PC-3 (cell line): ENCODE results near the gene DLL3. TPM values are rescaled to one million over a fixed set of nuclear protein-coding genes. Genes with fewer than 3 reads are reported as not detected.

ENCODE experiments used
- ATAC-seq: fragments of 200-7000 bp; cut with Tn5 transposase; 2 replicates; pipeline ENCODE4 v1.9.1; 2020; ENCODE audit warnings: mild to moderate bottlenecking, moderate library complexity
- BruUV-seq: library from RNA; stranded (reverse); fragments of 400-500 nt; replicated peaks from 2 replicates; lab custom pipeline; 2021; lab: Mats Ljungman, UMichigan
- CTCF ChIA-PET: fragments of 300-600 bp; sonication (Branson Sonifier 250); formaldehyde crosslinking; loops from one replicate; lab custom pipeline; 2022; ENCODE audit warnings: antibody characterized with exemption; lab: Charles Lee
- POLR2A ChIA-PET: fragments of 300-600 bp; sonication (Branson Sonifier 250); formaldehyde crosslinking; loops from one replicate; lab custom pipeline; 2022; ENCODE audit warnings: antibody characterized with exemption; ENCODE audit not compliant: unreplicated experiment; lab: Charles Lee
- DNase-seq: peaks from one replicate; pipeline ENCODE4 v3.0.0-alpha.2; 2015
- H2AFZ ChIP-seq: fragments of 300-600 bp; sonication (generic); 2 replicates; pipeline ENCODE4 v1.6.0; 2016; ENCODE audit warnings: antibody characterized with exemption, low read length
- H3F3A ChIP-seq: fragments of 300-600 bp; sonication (generic); one replicate; pipeline ENCODE4 v1.6.0; 2017; ENCODE audit warnings: antibody characterized with exemption, low read length, control low read depth, mild to moderate bottlenecking; ENCODE audit not compliant: unreplicated experiment
- H3K27ac ChIP-seq: fragments of 300-600 bp; sonication (generic); 2 replicates; pipeline ENCODE4 v1.5.1; 2016; ENCODE audit warnings: mild to moderate bottlenecking, low read length
- H3K27me3 ChIP-seq: fragments of 300-600 bp; sonication (generic); 2 replicates; pipeline ENCODE4 v1.6.1; 2016; ENCODE audit warnings: low read length, mixed read lengths
- H3K36me3 ChIP-seq: fragments of 300-600 bp; sonication (generic); 2 replicates; pipeline ENCODE4 v1.6.1; 2016; ENCODE audit warnings: low read depth, mixed run types, low read length, mixed read lengths
- H3K4me1 ChIP-seq: fragments of 300-600 bp; sonication (generic); 2 replicates; pipeline ENCODE4 v1.5.1; 2016; ENCODE audit warnings: low read length; ENCODE audit not compliant: insufficient read depth
- H3K4me2 ChIP-seq: fragments of 300-600 bp; sonication (generic); 2 replicates; pipeline ENCODE4 v1.6.0; 2016; ENCODE audit warnings: low read length
- H3K4me3 ChIP-seq: fragments of 300-600 bp; sonication (generic); 2 replicates; pipeline ENCODE4 v1.5.1; 2016; ENCODE audit warnings: mild to moderate bottlenecking, low read length, mixed read lengths
- H3K79me2 ChIP-seq: fragments of 300-600 bp; sonication (generic); 2 replicates; pipeline ENCODE4 v1.6.1; 2017; ENCODE audit warnings: low read length, mixed read lengths
- H3K9ac ChIP-seq: fragments of 300-600 bp; sonication (generic); 2 replicates; pipeline ENCODE4 v1.6.0; 2016; ENCODE audit warnings: mild to moderate bottlenecking, low read length
- H3K9me2 ChIP-seq: fragments of 300-600 bp; sonication (generic); replicated peaks from 2 replicates; pipeline ENCODE4 v1.6.1; 2016; ENCODE audit warnings: mixed run types, low read length, mixed read lengths
- H3K9me3 ChIP-seq: fragments of 300-600 bp; sonication (generic); 2 replicates; pipeline ENCODE4 v1.6.1; 2016; ENCODE audit warnings: low read length, mixed read lengths
- H4K20me1 ChIP-seq: fragments of 300-600 bp; sonication (generic); 2 replicates; pipeline ENCODE4 v1.6.1; 2016; ENCODE audit warnings: low read length, mixed read lengths
- EZH2 ChIP-seq: fragments of 300-600 bp; sonication (generic); IDR thresholded peaks from one replicate; pipeline ENCODE4 v1.6.1; 2017; ENCODE audit warnings: antibody characterized with exemption, mild to moderate bottlenecking, low read length; ENCODE audit not compliant: unreplicated experiment
- EZH2phosphoT487 ChIP-seq: fragments of 300-600 bp; sonication (generic); IDR thresholded peaks from 2 replicates; pipeline ENCODE4 v1.6.1; 2018; ENCODE audit warnings: mild to moderate bottlenecking, antibody characterized with exemption, low read length, borderline replicate concordance
- intact Hi-C: fragments of 100-400 bp; cut with micrococcal nuclease; formaldehyde crosslinking; loops from 2 replicates; pipeline ENCODE4 v1.9.0; 2023
- total RNA-seq: library from RNA; depleted of rRNA; stranded (reverse); fragments of >200 nt; gene quantifications from 2 replicates; pipeline ENCODE4 v1.2.3, GENCODE V29; 2014
- TF ChIP-seq, protein P1 (sequence below): fragments of 300-600 bp; sonication (generic); conservative IDR thresholded peaks from 2 replicates; pipeline ENCODE4 v1.5.1; 2017; ENCODE audit warnings: antibody characterized with exemption, low read depth, mild to moderate bottlenecking, low read length

DLL3 gene
- total RNA-seq, 1 experiment from 2014 or later: 7.2 TPM

DNA sequence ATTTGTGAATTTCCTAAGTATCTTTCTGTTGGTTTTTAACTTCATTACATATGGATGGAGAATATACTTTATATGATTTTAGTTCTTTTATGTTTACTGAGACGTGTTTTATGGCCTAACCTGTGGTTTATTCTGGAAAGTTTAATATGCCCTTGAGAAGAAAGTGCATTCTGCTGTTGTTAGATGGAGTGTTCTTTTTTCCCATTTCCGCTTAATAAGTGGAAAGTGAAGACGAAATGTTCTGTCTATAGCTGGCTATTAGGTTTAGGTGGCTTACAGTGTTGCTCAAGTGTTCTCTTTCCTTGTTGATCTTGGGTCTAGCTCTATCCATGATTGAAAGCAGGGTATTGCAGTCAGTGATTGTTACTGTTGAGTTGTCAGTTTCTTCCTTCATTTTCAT, 35.3 kb upstream of the DLL3 start:
- POLR2A ChIA-PET: interaction anchor here (0.6 kb wide), 1 partner anchor 17 kb away, joined by 21 read pairs; the partner anchor contains the start of gene TIMM50
- no peaks in the 10 kb centered on the region for H3F3A ChIP-seq
- no peak overlapping the region for H3K27ac ChIP-seq
- H3K27me3 ChIP-seq: no peaks in the 10 kb centered on the region
- no peak overlapping the region for H3K4me3 ChIP-seq
- no peak overlapping the region for H3K4me2 ChIP-seq
- no peak for TF ChIP-seq EZH2
- TF ChIP-seq, protein P1, sequence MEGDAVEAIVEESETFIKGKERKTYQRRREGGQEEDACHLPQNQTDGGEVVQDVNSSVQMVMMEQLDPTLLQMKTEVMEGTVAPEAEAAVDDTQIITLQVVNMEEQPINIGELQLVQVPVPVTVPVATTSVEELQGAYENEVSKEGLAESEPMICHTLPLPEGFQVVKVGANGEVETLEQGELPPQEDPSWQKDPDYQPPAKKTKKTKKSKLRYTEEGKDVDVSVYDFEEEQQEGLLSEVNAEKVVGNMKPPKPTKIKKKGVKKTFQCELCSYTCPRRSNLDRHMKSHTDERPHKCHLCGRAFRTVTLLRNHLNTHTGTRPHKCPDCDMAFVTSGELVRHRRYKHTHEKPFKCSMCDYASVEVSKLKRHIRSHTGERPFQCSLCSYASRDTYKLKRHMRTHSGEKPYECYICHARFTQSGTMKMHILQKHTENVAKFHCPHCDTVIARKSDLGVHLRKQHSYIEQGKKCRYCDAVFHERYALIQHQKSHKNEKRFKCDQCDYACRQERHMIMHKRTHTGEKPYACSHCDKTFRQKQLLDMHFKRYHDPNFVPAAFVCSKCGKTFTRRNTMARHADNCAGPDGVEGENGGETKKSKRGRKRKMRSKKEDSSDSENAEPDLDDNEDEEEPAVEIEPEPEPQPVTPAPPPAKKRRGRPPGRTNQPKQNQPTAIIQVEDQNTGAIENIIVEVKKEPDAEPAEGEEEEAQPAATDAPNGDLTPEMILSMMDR: no peak
- no peak for TF ChIP-seq EZH2phosphoT487
- H4K20me1 ChIP-seq: no peaks in the 10 kb centered on the region
- DNase-seq (no peak), ATAC-seq (no peak)
- peaks cover 31% of the 10 kb centered on the region; the same call in 1 of the 2 replicates for H3K36me3 ChIP-seq
- no peaks in the 10 kb centered on the region for H3K79me2 ChIP-seq
- no TSS peak for BruUV-seq
- intact Hi-C loops: no loop called here
- H3K9me3 ChIP-seq: no peaks in the 10 kb centered on the region
- H2AFZ ChIP-seq: no peak overlapping the region
- no peaks in the 10 kb centered on the region for H3K4me1 ChIP-seq
- H3K9me2 ChIP-seq: no peaks in the 10 kb centered on the region
- CTCF ChIA-PET: no interaction called here
- H3K9ac ChIP-seq: no peak overlapping the region

DNA sequence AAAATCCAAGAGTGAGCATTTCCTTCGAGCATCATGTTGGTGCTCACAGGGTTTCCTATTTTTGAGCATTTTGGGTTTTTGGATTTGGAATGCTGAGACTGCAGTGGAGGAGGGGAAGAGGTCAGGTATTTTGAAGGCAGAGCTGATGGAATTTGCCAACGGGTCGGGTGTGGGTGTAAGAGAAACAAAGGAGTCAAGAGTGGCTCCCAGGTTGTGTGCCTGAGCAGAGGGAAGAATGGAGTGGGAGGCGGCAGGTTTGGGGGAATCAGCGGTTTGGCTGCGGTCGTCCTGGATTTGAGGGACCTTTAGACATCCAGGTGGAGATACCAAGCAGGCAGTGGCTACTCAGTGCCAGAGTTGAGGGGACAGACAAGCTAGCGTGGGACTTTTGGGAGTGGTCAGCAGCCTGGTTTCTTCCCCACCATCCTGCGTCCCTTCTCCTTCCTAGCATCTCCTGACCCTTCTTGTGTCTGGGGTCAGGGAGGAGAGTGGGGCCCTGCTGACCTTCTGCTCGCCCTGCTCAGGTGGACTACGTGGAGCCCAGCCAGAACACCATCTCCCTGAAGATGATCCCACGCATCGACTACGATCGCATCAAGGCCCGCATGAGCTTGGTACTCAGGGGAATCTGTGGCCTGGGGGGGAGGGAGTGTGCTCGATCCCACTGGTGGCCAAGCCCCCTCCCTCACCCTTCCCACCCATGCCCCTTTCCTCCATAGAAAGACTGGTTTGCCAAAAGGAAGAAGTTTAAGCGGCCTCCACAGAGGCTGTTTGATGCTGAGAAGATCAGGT, 32.6 kb upstream of the DLL3 start:
- no peak overlapping the region for H3K4me2 ChIP-seq
- H3K9ac ChIP-seq: no peak overlapping the region
- H3K4me3 ChIP-seq: no peak overlapping the region
- ChIA-PET CTCF (no interaction called here), POLR2A (no interaction called here)
- H2AFZ ChIP-seq: no peak overlapping the region
- H3K9me3 ChIP-seq: no peaks in the 10 kb centered on the region
- no peak for TF ChIP-seq EZH2phosphoT487
- TF ChIP-seq EZH2: no peak
- TF ChIP-seq, protein P1: no peak
- no TSS peak for BruUV-seq
- no peaks in the 10 kb centered on the region for H4K20me1 ChIP-seq
- H3K27ac ChIP-seq: no peak overlapping the region
- H3K27me3 ChIP-seq: no peaks in the 10 kb centered on the region
- H3F3A ChIP-seq: no peaks in the 10 kb centered on the region
- no peaks in the 10 kb centered on the region for H3K4me1 ChIP-seq
- no peaks in the 10 kb centered on the region for H3K9me2 ChIP-seq
- DNase-seq (no peak), ATAC-seq (no peak)
- no peaks in the 10 kb centered on the region for H3K79me2 ChIP-seq
- intact Hi-C loops: no loop called here
- H3K36me3 ChIP-seq: peaks cover 42% of the 10 kb centered on the region; the same call in 1 of the 2 replicates

DNA sequence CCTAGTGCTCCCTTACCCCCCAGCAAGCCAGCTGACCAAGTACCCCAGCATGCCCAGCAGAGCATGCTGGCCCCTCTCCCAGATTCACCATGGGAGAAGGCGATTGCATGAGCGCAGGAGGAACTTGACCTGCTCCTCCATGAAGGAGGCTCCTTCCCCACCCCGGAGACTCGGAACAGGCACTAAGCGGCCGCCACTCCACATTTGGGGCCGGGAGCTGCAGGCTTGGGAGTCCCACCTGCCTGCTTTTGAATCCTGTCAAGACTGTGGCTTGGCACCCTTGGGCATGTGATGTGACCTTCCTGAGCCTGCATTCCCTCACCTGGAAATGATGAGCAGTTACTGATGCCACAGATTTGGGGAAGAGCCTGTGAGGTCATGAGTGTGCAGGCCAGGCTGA, 30.8 kb upstream of the DLL3 start:
- Histone ChIP-seq H3K9ac (no peak overlapping the region), H3F3A (no peaks in the 10 kb centered on the region), H4K20me1 (no peaks in the 10 kb centered on the region), H3K4me3 (no peak overlapping the region), H3K4me1 (no peaks in the 10 kb centered on the region), H3K36me3 (peaks cover 45% of the 10 kb centered on the region; the same call in 1 of the 2 replicates), H3K4me2 (no peak overlapping the region), H2AFZ (no peak overlapping the region), H3K27me3 (no peaks in the 10 kb centered on the region), H3K79me2 (no peaks in the 10 kb centered on the region), H3K9me3 (no peaks in the 10 kb centered on the region), H3K27ac (no peak overlapping the region), H3K9me2 (no peaks in the 10 kb centered on the region)
- intact Hi-C loops: no loop called here
- ChIA-PET POLR2A (no interaction called here), CTCF (no interaction called here)
- TF ChIP-seq, protein P1: no peak
- TF ChIP-seq EZH2phosphoT487 (no peak), EZH2 (no peak)
- ATAC-seq (no peak), DNase-seq (no peak)
- BruUV-seq: no TSS peak
